IMR-90 (cell line): ENCODE data around the gene TAF3. TPM values are rescaled to one million over a fixed set of nuclear protein-coding genes. Genes with fewer than 3 reads are reported as not detected.

Source experiments
- ATAC-seq: fragments of 200-7000 bp; cut with Tn5 transposase; 2 replicates; pipeline ENCODE4 v1.9.1; 2020; ENCODE audit warnings: low read depth, mild to moderate bottlenecking, moderate library complexity
- BruUV-seq: library from RNA; stranded (reverse); fragments of 400-500 nt; replicated peaks from 2 replicates; lab custom pipeline; 2021; lab: Mats Ljungman, UMichigan
- CTCF ChIA-PET: fragments of 300-600 bp; formaldehyde crosslinking; extraction: SDS; loops from one replicate; lab custom pipeline; 2021; ENCODE audit warnings: antibody characterized with exemption; lab: Yijun Ruan, JAX
- POLR2A ChIA-PET: fragments of 300-600 bp; sonication (Branson Sonifier 250); formaldehyde crosslinking; loops from one replicate; lab custom pipeline; 2022; ENCODE audit warnings: antibody characterized with exemption; ENCODE audit not compliant: unreplicated experiment; lab: Charles Lee
- DNase-seq: peaks from one replicate; pipeline ENCODE4 v3.0.0; 2013
- H2AFZ ChIP-seq: replicated peaks from 2 replicates; pipeline ENCODE3; 2013; ENCODE audit warnings: low read length, mild to moderate bottlenecking; ENCODE audit not compliant: poor library complexity
- H2AK5ac ChIP-seq: 2 replicates; pipeline ENCODE4 v1.6.1; 2013; ENCODE audit warnings: low read depth, low read length, inconsistent platforms
- H2AK9ac ChIP-seq: replicated peaks from 2 replicates; pipeline ENCODE3; 2013; ENCODE audit warnings: mild to moderate bottlenecking, low read depth, low read length, moderate library complexity; ENCODE audit not compliant: poor library complexity
- H2BK120ac ChIP-seq: 2 replicates; pipeline ENCODE4 v1.6.1; 2013; ENCODE audit warnings: low read depth, low read length, inconsistent platforms
- H2BK15ac ChIP-seq: 3 replicates; pipeline ENCODE4 v1.6.1; 2013; ENCODE audit warnings: low read depth, low read length, inconsistent platforms
- H2BK20ac ChIP-seq: 2 replicates; pipeline ENCODE4 v1.6.1; 2013; ENCODE audit warnings: low read depth, mild to moderate bottlenecking, inconsistent platforms, low read length, moderate library complexity
- H2BK5ac ChIP-seq: 2 replicates; pipeline ENCODE4 v1.6.1; 2013; ENCODE audit warnings: mild to moderate bottlenecking, low read depth, low read length, inconsistent platforms; ENCODE audit not compliant: poor library complexity, severe bottlenecking
- H3K14ac ChIP-seq: replicated peaks from 2 replicates; pipeline ENCODE4 v1.6.1; 2013; ENCODE audit warnings: low read depth, low read length, inconsistent platforms
- H3K18ac ChIP-seq: 2 replicates; pipeline ENCODE4 v1.6.1; 2013; ENCODE audit warnings: low read depth, low read length, control low read depth
- H3K23ac ChIP-seq: 2 replicates; pipeline ENCODE4 v1.6.1; 2013; ENCODE audit warnings: low read depth, low read length, inconsistent platforms
- H3K27ac ChIP-seq: 2 replicates; pipeline ENCODE4 v1.5.1; 2013; ENCODE audit warnings: mild to moderate bottlenecking, control low read depth, low read length; ENCODE audit not compliant: insufficient read depth
- H3K27me3 ChIP-seq: 2 replicates; pipeline ENCODE4 v1.6.1; 2013; ENCODE audit warnings: low read length; ENCODE audit not compliant: control insufficient read depth, insufficient read depth
- H3K36me3 ChIP-seq: 2 replicates; pipeline ENCODE4 v1.6.1; 2013; ENCODE audit warnings: low read length, mixed read lengths; ENCODE audit not compliant: control insufficient read depth, insufficient read depth
- H3K4ac ChIP-seq: 2 replicates; pipeline ENCODE4 v1.6.1; 2013; ENCODE audit warnings: low read depth, low read length, inconsistent platforms
- H3K4me1 ChIP-seq: 2 replicates; pipeline ENCODE4 v1.6.1; 2013; ENCODE audit warnings: low read length, mixed read lengths; ENCODE audit not compliant: control insufficient read depth, insufficient read depth
- H3K4me2 ChIP-seq: 2 replicates; pipeline ENCODE4 v1.6.1; 2013; ENCODE audit warnings: low read depth, mild to moderate bottlenecking, control low read depth, low read length, moderate library complexity
- H3K4me3 ChIP-seq: 2 replicates; pipeline ENCODE4 v1.5.1; 2013; ENCODE audit warnings: low read depth, mild to moderate bottlenecking, control low read depth, low read length, moderate library complexity; ENCODE audit not compliant: insufficient read depth
- H3K56ac ChIP-seq: 2 replicates; pipeline ENCODE4 v1.6.1; 2013; ENCODE audit warnings: low read length, inconsistent platforms; ENCODE audit not compliant: insufficient read depth; ENCODE audit errors: extremely low read depth
- H3K79me1 ChIP-seq, 2 experiments: 2 replicates each; pipeline ENCODE4 v1.6.1; 2013; ENCODE audit warnings: low read length in 2 of 2, inconsistent platforms in 1 of 2, low read depth in 1 of 2
- H3K9ac ChIP-seq: 2 replicates; pipeline ENCODE4 v1.6.1; 2013; ENCODE audit warnings: low read depth, low read length, control low read depth
- H3K9me1 ChIP-seq: 2 replicates; pipeline ENCODE4 v1.6.1; 2013; ENCODE audit warnings: low read length, inconsistent platforms; ENCODE audit not compliant: insufficient read depth
- H3K9me3 ChIP-seq: 2 replicates; pipeline ENCODE4 v1.6.1; 2013; ENCODE audit warnings: low read length; ENCODE audit not compliant: control insufficient read depth, insufficient read depth
- H4K20me1 ChIP-seq: 2 replicates; pipeline ENCODE4 v1.6.1; 2013; ENCODE audit warnings: low read length, inconsistent platforms; ENCODE audit not compliant: insufficient read depth
- H4K5ac ChIP-seq: 2 replicates; pipeline ENCODE4 v1.6.1; 2013; ENCODE audit warnings: mild to moderate bottlenecking, low read depth, low read length, control low read depth
- H4K8ac ChIP-seq, 2 experiments: 2 replicates each; pipeline ENCODE4 v1.6.1; 2013; ENCODE audit warnings: low read depth in 2 of 2, low read length in 2 of 2, control low read depth in 1 of 2, inconsistent platforms in 1 of 2
- H4K91ac ChIP-seq: 2 replicates; pipeline ENCODE4 v1.6.1; 2013; ENCODE audit warnings: low read depth, low read length, inconsistent platforms; ENCODE audit not compliant: insufficient read depth
- BHLHE40 ChIP-seq: fragments of 150-350 bp; IDR thresholded peaks from 2 replicates; pipeline ENCODE4 v1.6.1; 2016; ENCODE audit warnings: mild to moderate bottlenecking, low read depth, low read length
- CEBPB ChIP-seq: IDR thresholded peaks from 2 replicates; pipeline ENCODE4 v1.6.1; 2012; ENCODE audit warnings: low read depth, low read length, improper control_type of control experiment
- CHD1 ChIP-seq: IDR thresholded peaks from 2 replicates; pipeline ENCODE4 v1.6.1; 2012; ENCODE audit warnings: low read depth, low read length, improper control_type of control experiment
- CTCF ChIP-seq: conservative IDR thresholded peaks from 2 replicates; pipeline ENCODE4 v1.5.1; 2012; ENCODE audit warnings: mild to moderate bottlenecking, low read depth, low read length, improper control_type of control experiment
- FOS ChIP-seq: fragments of 150-350 bp; IDR thresholded peaks from 2 replicates; pipeline ENCODE4 v1.6.1; 2016; ENCODE audit warnings: low read depth, low read length
- MAFK ChIP-seq: IDR thresholded peaks from 2 replicates; pipeline ENCODE4 v1.6.1; 2012; ENCODE audit warnings: low read depth, low read length, improper control_type of control experiment
- MAZ ChIP-seq: IDR thresholded peaks from 2 replicates; pipeline ENCODE4 v1.6.1; 2012; ENCODE audit warnings: low read depth, mild to moderate bottlenecking, low read length, improper control_type of control experiment, moderate library complexity, borderline replicate concordance
- MXI1 ChIP-seq: IDR thresholded peaks from 2 replicates; pipeline ENCODE4 v1.6.1; 2012; ENCODE audit warnings: low read depth, mild to moderate bottlenecking, low read length, moderate library complexity, borderline replicate concordance
- RAD21 ChIP-seq: IDR thresholded peaks from 2 replicates; pipeline ENCODE4 v1.6.1; 2012; ENCODE audit warnings: low read length, improper control_type of control experiment
- RCOR1 ChIP-seq: IDR thresholded peaks from 2 replicates; pipeline ENCODE4 v1.6.1; 2012; ENCODE audit warnings: mild to moderate bottlenecking, low read length, improper control_type of control experiment; ENCODE audit not compliant: insufficient replicate concordance
- RFX5 ChIP-seq: IDR thresholded peaks from 2 replicates; pipeline ENCODE4 v1.8.0; 2012; ENCODE audit warnings: low read depth, mild to moderate bottlenecking, low read length, moderate library complexity
- SMC3 ChIP-seq: fragments of 150-350 bp; IDR thresholded peaks from 2 replicates; pipeline ENCODE4 v1.6.1; 2016; ENCODE audit warnings: low read depth, mild to moderate bottlenecking, antibody characterized with exemption, low read length, moderate library complexity
- USF2 ChIP-seq: fragments of 150-350 bp; IDR thresholded peaks from 2 replicates; pipeline ENCODE4 v1.6.1; 2017; ENCODE audit warnings: mild to moderate bottlenecking, antibody characterized with exemption, low read length, low read depth
- WGBS, 2 experiments: methylation state at CpG; one replicate each; pipeline versions ENCODE4 v1.1.5 to v1.1.7; 2013; ENCODE audit warnings: missing lambda C conversion rate in 2 of 2; ENCODE audit not compliant: insufficient read length in 1 of 2; ENCODE audit errors: extremely low coverage in 2 of 2; 5-methylcytosine and 5-hydroxymethylcytosine counted together
- dilution Hi-C: fragments of 300-500 bp; cut with HindIII; formaldehyde crosslinking; loops from one replicate; pipeline ENCODE4 v1.14.3; 2018; ENCODE audit warnings: low sequenced_read_pairs; ENCODE audit not compliant: unreplicated experiment
- in situ Hi-C: fragments of 300-500 bp; cut with MboI; formaldehyde crosslinking; loops from 3 replicates; pipeline ENCODE4 v1.14.3; 2019; ENCODE audit warnings: low sequenced_read_pairs, inconsistent platforms, mixed read lengths
- intact Hi-C: fragments of 100-400 bp; cut with micrococcal nuclease; formaldehyde crosslinking; loops from 2 replicates; pipeline ENCODE4 v1.10.0; 2022
- polyA plus RNA-seq, 3 experiments: library from polyadenylated mRNA; depleted of rRNA; stranded (reverse); fragments of >200 nt; gene quantifications; 2 replicates each; pipeline ENCODE4 v1.2.3, GENCODE V29; 2012; ENCODE audit warnings: low replicate concordance in 1 of 3
- total RNA-seq: library from RNA; depleted of rRNA; stranded (reverse); fragments of >200 nt; gene quantifications from 2 replicates; pipeline ENCODE4 v1.2.3, GENCODE V29; 2012
- TF ChIP-seq, protein P1 (sequence below): fragments of 150-350 bp; IDR thresholded peaks from 2 replicates; pipeline ENCODE4 v1.6.1; 2016; ENCODE audit warnings: low read depth, mild to moderate bottlenecking, low read length, moderate library complexity, borderline replicate concordance

TAF3 gene
- total and polyA plus RNA-seq, 2 of the 4 experiments (the other 2 are of a cell fraction) = 1.4 to 2.3 TPM

GRCh38 chr10:8040651-8041050 lies 222.3 kb downstream of the TAF3 start:
- Histone ChIP-seq H3K4ac (no peak overlapping the region), H3K56ac (no peak overlapping the region), H2AK5ac (no peak overlapping the region), H3K18ac (no peak overlapping the region), H3K27me3 (peaks cover 96% of the 10 kb centered on the region), H4K8ac (no peak overlapping the region), H3K23ac (no peak overlapping the region), H3K9ac (no peak overlapping the region), H3K27ac (no peak overlapping the region), H2BK20ac (no peak overlapping the region), H4K20me1 (no peaks in the 10 kb centered on the region; the same call in 1 of the 2 replicates), H2AFZ (no peak overlapping the region), H3K14ac (no peak overlapping the region), H4K5ac (no peak overlapping the region), H2AK9ac (no peak overlapping the region), H2BK5ac (no peak overlapping the region), H3K9me1 (no peaks in the 10 kb centered on the region), H3K9me3 (peaks cover 20% of the 10 kb centered on the region), H3K4me1 (0 out of 2 replicates have a peak, but pooled peaks cover 1% of the 10 kb centered on the region), H2BK15ac (no peak overlapping the region), H3K4me2 (no peak overlapping the region), H4K91ac (no peak overlapping the region), H3K79me1 (no peaks in the 10 kb centered on the region), H3K4me3 (no peak overlapping the region), H3K36me3 (no peaks in the 10 kb centered on the region), H2BK120ac (no peak overlapping the region)
- intact Hi-C loops = no loop called here
- ChIA-PET POLR2A (interaction anchor here (0.6 kb wide), 1 partner anchor 9 kb away, joined by 3 read pairs; no protein-coding TSS in a partner anchor), CTCF (no interaction called here)
- in situ Hi-C loops = no loop called here
- no TSS peak for BruUV-seq
- dilution Hi-C loops = no loop called here
- no peak for ATAC-seq
- DNase-seq = no peak
- no CpG with 5 or more reads among the region's 6 CpGs for WGBS, 2 experiments
- TF ChIP-seq CHD1 (no peak), SMC3 (no peak), USF2 (no peak), BHLHE40 (no peak), MAZ (no peak), CTCF (no peak), CEBPB (no peak), RCOR1 (no peak), MXI1 (no peak), FOS (no peak), RAD21 (no peak), RFX5 (no peak), MAFK (no peak)
- TF ChIP-seq, protein P1, sequence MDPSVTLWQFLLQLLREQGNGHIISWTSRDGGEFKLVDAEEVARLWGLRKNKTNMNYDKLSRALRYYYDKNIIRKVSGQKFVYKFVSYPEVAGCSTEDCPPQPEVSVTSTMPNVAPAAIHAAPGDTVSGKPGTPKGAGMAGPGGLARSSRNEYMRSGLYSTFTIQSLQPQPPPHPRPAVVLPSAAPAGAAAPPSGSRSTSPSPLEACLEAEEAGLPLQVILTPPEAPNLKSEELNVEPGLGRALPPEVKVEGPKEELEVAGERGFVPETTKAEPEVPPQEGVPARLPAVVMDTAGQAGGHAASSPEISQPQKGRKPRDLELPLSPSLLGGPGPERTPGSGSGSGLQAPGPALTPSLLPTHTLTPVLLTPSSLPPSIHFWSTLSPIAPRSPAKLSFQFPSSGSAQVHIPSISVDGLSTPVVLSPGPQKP = no peak
